Keratinocyte (primary cell): ENCODE measurements around the gene MTR.

Experiments
- EZH2 ChIP-seq: IDR thresholded peaks from one replicate; pipeline ENCODE4 v1.6.1; 2012; ENCODE audit warnings: inconsistent platforms, mild to moderate bottlenecking, low read length, moderate library complexity
- TF ChIP-seq, protein P1 (sequence below), 3 experiments: IDR thresholded peaks in 1 of 3; conservative IDR thresholded peaks in 1 of 3; optimal IDR thresholded peaks in 1 of 3; 2 replicates in 2 of 3; 3 replicates in 1 of 3; pipeline versions ENCODE3 to v1.5.1; 2011; ENCODE audit warnings: low read length in 3 of 3, mild to moderate bottlenecking in 3 of 3, moderate library complexity in 2 of 3, control low read depth in 1 of 3, inconsistent platforms in 1 of 3; ENCODE audit not compliant: insufficient read depth in 2 of 3; ENCODE audit errors: extremely low read depth in 1 of 3

DNA sequence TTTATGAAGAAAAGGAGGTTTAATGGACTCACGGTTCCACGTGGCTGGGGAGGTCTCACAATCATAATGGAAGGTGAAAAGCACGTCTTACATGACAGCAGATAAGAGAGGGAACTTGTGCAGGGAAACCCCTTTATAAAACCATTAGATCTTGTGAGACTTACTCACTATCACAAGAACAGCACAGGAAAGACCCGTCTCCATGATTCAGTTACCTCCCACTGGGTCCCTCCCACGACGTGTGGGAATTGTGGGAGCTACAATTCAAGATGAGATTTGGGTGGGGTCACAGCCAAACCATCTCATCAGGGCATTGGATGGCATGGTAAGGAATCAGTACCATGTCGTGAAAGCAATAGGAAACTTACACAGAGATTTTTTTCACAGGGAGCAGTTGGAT, 63.1 kb downstream of the MTR start:
- TF ChIP-seq, protein P1, sequence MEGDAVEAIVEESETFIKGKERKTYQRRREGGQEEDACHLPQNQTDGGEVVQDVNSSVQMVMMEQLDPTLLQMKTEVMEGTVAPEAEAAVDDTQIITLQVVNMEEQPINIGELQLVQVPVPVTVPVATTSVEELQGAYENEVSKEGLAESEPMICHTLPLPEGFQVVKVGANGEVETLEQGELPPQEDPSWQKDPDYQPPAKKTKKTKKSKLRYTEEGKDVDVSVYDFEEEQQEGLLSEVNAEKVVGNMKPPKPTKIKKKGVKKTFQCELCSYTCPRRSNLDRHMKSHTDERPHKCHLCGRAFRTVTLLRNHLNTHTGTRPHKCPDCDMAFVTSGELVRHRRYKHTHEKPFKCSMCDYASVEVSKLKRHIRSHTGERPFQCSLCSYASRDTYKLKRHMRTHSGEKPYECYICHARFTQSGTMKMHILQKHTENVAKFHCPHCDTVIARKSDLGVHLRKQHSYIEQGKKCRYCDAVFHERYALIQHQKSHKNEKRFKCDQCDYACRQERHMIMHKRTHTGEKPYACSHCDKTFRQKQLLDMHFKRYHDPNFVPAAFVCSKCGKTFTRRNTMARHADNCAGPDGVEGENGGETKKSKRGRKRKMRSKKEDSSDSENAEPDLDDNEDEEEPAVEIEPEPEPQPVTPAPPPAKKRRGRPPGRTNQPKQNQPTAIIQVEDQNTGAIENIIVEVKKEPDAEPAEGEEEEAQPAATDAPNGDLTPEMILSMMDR (optimal IDR thresholded peaks at IDR 0.05 in 1 of 3, IDR thresholded peaks at IDR 0.05 in 1 of 3, conservative IDR thresholded peaks at IDR 0.05 in 1 of 3; ENCODE audit: extremely low read depth in 1 of 3, insufficient read depth in 2 of 3, low read length in 3 of 3): no peak
- no peak for TF ChIP-seq EZH2
